Measurements from ENCODE around the gene MPG.
"Not testable (repeated sequence)": the region's sequence is repeated elsewhere in the genome, so short reads cannot be mapped to it uniquely, and the experiment has no call there.

MPG gene

DNA sequence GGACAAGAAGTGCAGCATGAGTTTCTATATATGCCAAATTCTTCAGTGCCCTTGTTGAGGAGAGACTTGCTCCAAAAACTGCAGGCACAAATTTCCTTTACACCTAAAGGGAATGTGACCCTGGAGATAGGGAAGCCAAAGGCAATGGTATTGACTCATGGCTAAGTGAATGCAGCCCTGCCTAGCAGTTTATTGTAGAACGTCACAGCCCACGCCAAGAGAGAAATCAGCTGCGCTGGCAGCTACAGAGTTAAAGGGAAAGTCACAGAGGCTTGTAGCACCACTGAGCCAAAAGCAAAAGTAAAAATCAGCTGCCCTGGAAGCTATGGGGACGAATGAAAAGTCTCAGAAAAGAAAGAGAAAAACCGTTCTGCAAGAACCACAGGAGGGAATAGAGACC is 34.7 kb upstream of the MPG start:
- H3K4me3 ChIP-seq (ENCODE audit: low read length), result no peak overlapping the region
- TF ChIP-seq, protein P1, sequence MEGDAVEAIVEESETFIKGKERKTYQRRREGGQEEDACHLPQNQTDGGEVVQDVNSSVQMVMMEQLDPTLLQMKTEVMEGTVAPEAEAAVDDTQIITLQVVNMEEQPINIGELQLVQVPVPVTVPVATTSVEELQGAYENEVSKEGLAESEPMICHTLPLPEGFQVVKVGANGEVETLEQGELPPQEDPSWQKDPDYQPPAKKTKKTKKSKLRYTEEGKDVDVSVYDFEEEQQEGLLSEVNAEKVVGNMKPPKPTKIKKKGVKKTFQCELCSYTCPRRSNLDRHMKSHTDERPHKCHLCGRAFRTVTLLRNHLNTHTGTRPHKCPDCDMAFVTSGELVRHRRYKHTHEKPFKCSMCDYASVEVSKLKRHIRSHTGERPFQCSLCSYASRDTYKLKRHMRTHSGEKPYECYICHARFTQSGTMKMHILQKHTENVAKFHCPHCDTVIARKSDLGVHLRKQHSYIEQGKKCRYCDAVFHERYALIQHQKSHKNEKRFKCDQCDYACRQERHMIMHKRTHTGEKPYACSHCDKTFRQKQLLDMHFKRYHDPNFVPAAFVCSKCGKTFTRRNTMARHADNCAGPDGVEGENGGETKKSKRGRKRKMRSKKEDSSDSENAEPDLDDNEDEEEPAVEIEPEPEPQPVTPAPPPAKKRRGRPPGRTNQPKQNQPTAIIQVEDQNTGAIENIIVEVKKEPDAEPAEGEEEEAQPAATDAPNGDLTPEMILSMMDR (conservative IDR thresholded peaks at IDR 0.05; ENCODE audit: low read depth, low read length), result no peak
- DNase-seq (ENCODE audit: low read depth), result no peak

GRCh38 chr16:44655-45054 is 33.4 kb upstream of the MPG start:
- H3K4me3 ChIP-seq (ENCODE audit: low read length), result no peak overlapping the region
- DNase-seq (ENCODE audit: low read depth), result no peak
- TF ChIP-seq, protein P1 (conservative IDR thresholded peaks at IDR 0.05; ENCODE audit: low read depth, low read length), result no peak

DNA sequence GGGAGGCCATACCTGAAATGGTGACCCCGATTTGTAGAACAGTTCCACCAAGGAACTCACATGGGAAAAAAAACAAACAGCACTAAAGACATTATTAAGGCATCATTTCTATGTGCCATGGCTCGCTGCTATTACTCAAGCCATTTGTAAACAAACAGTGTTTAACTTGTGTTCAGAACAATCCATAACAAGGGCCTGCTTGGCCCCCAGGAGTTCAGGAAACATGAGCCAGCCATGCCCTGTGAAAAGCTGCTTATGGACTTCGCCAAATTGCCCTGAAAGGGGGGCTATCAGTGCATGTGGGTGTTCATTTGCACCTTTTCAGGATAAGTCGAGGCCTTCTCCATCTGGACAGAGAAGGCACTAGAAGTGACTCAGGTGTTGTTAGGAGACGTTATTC is 32.6 kb upstream of the MPG start:
- no peak overlapping the region for H3K4me3 ChIP-seq (ENCODE audit: low read length)
- TF ChIP-seq, protein P1 (conservative IDR thresholded peaks at IDR 0.05; ENCODE audit: low read depth, low read length), result no peak
- DNase-seq (ENCODE audit: low read depth), result no peak

DNA sequence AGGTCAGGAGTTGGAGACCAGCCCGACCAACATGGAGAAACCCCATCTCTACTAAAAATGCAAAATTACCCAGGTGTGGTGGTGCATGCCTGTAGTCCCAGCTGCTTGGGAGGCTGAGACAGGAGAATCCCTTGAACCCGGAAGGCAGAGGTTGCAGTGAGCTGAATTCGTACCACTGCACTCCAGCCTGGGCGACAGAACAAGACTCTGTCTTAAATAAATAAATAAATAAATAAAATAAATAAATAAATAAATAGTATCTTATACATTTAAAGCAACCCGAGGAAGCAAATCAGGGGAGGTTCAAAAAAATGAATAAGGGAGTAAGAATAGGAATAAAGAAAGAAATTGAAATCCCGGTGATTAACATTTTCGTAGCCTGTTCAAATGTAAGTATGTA is 31.5 kb upstream of the MPG start:
- DNase-seq (ENCODE audit: low read depth); H3K4me3 ChIP-seq (ENCODE audit: low read length): not testable (repeated sequence)

DNA sequence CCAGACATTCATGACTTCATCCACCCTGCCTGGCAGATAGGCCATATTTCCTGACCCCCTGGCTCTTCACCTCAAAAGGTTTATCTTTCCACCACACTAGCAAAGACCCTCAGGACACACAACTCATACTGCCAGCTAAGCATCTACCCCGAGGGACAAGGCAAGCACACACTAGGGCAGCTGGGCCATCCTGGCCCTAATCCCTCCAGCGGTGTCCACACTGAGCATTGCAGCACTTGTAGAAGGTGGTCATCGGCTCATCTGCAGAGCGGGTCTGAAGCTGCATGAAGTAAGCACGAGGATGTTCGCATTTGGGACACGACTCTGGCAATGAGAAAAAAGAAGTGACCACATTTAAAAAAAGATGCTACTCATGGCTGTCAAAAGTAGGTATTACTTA is 30.8 kb upstream of the MPG start:
- no peak for DNase-seq (ENCODE audit: low read depth)
- H3K4me3 ChIP-seq (ENCODE audit: low read length), result no peak overlapping the region
- TF ChIP-seq, protein P1 (conservative IDR thresholded peaks at IDR 0.05; ENCODE audit: low read depth, low read length), result no peak

GRCh38 chr16:50769-51591 is 27.0 kb upstream of the MPG start:
- TF ChIP-seq, protein P1 (conservative IDR thresholded peaks at IDR 0.05; ENCODE audit: low read depth, low read length), result no peak
- no peak for DNase-seq (ENCODE audit: low read depth)
- no peak overlapping the region for H3K4me3 ChIP-seq (ENCODE audit: low read length)

DNA sequence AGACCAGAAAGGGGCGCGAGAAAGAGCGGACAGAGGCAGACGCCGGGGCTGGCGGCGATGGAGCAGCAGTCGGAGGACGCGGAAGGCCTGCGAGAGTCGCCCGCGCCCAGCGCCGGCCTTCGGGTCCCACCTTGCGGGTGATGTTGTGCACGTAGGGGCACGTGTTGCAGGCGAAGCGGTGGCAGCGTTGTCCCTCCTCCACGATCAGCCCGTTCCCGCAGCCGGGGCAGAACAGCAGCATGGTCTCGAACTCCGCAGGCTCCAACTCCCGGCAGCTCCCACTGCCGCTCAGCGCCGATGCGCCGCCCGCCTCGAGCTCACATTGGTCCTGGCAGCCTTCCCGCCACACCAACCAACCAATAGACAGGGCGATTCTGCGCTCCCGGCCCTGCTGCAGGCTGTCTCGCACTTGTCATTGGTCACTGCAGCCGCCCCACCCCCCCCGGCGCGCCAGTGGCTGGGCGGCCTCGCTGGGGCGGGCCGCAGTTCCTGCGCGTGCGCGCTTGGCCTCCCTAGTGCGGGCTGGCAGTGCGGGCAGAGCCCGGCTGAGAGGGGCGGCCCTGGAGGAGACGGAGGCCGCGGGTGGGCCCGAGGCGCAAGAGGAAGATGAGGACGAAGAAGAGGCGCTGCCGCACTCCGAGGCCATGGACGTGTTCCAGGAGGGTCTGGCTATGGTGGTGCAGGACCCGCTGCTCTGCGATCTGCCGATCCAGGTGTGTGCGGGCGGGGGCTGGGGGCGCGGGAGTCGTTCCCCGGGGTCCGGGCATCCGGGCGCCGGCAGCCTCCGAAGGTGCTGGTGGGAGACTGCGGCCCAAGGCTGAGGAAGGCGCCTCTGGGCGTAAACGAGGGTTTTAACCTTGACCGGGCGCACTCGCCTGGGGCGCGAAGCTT is 24.4 kb upstream of the MPG start, which contains the start of the genes POLR3K and SNRNP25:
POLR3K (minus strand) TSS at position 263 of the 891 bp plus-strand sequence; CDS start at position 241, 22 bp downstream.
SNRNP25 (plus strand) TSS at position 483 of the 891 bp plus-strand sequence; CDS start at position 672, 189 bp downstream.
- TF ChIP-seq, protein P1 (conservative IDR thresholded peaks at IDR 0.05; ENCODE audit: low read depth, low read length), result no peak
- peak within 1 kb of the TSS; percentile 78 for H3K4me3 ChIP-seq (ENCODE audit: low read length)
- DNase-seq (ENCODE audit: low read depth), result peak; percentile 93
